Neural progenitor cell (in vitro differentiated cells): ENCODE results near the gene ADSS1.

Source experiments
- EZH2 ChIP-seq: fragments of 200-600 bp; sonication (generic); IDR thresholded peaks from 2 replicates; pipeline ENCODE4 v1.6.1; 2017; ENCODE audit warnings: antibody characterized with exemption, mild to moderate bottlenecking, moderate library complexity
- EZH2phosphoT487 ChIP-seq: fragments of 200-600 bp; sonication (generic); IDR thresholded peaks from 2 replicates; pipeline ENCODE4 v1.6.1; 2017; ENCODE audit warnings: antibody characterized with exemption
- TF ChIP-seq, protein P1 (sequence below): fragments of 200-600 bp; sonication (generic); IDR thresholded peaks from 2 replicates; pipeline ENCODE4 v1.5.1; 2017; ENCODE audit warnings: antibody characterized with exemption, mild to moderate bottlenecking

DNA sequence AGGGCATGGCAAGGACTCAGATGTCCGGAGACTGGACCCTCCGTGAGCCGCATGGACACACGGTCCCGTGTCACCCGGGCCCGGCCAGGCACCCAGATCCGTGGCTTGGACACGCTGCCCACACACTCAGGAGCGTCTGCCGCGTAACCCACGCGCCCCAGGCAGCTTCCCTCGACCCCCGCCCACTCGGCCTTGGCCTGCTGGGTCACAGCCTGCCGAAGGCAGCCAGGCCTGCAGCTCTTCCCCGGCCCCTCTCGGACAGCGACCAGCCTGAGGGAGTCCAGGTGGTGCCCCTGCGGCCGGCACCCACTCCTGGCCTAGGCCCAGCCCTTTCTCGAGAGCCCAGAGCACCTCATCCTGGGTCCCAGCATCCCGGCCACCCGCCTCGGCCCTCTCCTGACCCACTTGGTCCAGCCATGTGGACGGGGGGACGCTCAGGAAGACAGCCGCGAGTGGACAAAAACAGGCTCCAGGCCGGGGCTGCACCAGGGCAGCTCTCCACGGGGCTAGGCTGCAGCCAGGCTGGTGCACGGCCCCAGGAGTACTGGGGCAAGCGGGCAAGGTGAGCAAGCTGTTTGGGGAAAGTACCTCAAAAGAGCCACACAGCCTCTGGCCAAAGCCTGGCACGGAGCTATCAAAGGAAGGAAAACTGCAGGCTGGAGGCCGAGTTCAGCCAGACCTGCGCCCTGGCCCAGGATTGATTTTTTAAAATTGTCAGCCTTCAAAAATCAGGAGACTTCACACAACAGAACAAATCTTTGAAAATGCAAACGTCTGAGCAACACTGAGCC lies 65.0 kb downstream of the ADSS1 start:
- TF ChIP-seq, protein P1, sequence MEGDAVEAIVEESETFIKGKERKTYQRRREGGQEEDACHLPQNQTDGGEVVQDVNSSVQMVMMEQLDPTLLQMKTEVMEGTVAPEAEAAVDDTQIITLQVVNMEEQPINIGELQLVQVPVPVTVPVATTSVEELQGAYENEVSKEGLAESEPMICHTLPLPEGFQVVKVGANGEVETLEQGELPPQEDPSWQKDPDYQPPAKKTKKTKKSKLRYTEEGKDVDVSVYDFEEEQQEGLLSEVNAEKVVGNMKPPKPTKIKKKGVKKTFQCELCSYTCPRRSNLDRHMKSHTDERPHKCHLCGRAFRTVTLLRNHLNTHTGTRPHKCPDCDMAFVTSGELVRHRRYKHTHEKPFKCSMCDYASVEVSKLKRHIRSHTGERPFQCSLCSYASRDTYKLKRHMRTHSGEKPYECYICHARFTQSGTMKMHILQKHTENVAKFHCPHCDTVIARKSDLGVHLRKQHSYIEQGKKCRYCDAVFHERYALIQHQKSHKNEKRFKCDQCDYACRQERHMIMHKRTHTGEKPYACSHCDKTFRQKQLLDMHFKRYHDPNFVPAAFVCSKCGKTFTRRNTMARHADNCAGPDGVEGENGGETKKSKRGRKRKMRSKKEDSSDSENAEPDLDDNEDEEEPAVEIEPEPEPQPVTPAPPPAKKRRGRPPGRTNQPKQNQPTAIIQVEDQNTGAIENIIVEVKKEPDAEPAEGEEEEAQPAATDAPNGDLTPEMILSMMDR, result no peak
- TF ChIP-seq EZH2phosphoT487 (no peak), EZH2 (no peak)
